Measurements from ENCODE around the gene FOSL2. TPM values are rescaled to one million over a fixed set of nuclear protein-coding genes. Genes with fewer than 3 reads are reported as not detected.

Gene FOSL2
- total RNA-seq, 3 donors from 2014 or later, result 106 to 116 (median 116) TPM

GRCh38 chr2:28430377-28430765 is 37.7 kb downstream of the FOSL2 start:
- Histone ChIP-seq H3K36me3 (no peaks in the 10 kb centered on the region), H3K4me3 (no peak overlapping the region), H3K4me1 (no peaks in the 10 kb centered on the region), H3K27ac (no peak overlapping the region), H3K9me3 (no peaks in the 10 kb centered on the region), H3K27me3 (no peaks in the 10 kb centered on the region)
- intact Hi-C loops (cut with DNase I; ENCODE audit: low total_unique reads), result no loop called here
- TF ChIP-seq CTCF (IDR thresholded peaks at IDR 0.05) (no peak), POLR2AphosphoS5 (IDR thresholded peaks at IDR 0.05) (no peak), POLR2A (IDR thresholded peaks at IDR 0.05) (no peak)
- no peak for DNase-seq (ENCODE audit: low spot score in 2 of 2)

- no peaks in the 10 kb centered on the region for H3K27me3 ChIP-seq
- no peaks in the 10 kb centered on the region for H3K9me3 ChIP-seq
- intact Hi-C loops (cut with DNase I; ENCODE audit: low total_unique reads), result no loop called here
- H3K4me1 ChIP-seq, result peaks cover 0 to 2% of the 10 kb centered on the region in 2 donors
- no peak overlapping the region for H3K4me3 ChIP-seq
- DNase-seq (ENCODE audit: low spot score in 2 of 2), result no peak
- H3K36me3 ChIP-seq, result no peaks in the 10 kb centered on the region
- H3K27ac ChIP-seq, result no peak overlapping the region
- no peak for TF ChIP-seq CTCF (IDR thresholded peaks at IDR 0.05)
- TF ChIP-seq POLR2A (IDR thresholded peaks at IDR 0.05), result no peak
- no peak for TF ChIP-seq POLR2AphosphoS5 (IDR thresholded peaks at IDR 0.05)
Observed at GRCh38 chr2:28430788-28431418, 38.2 kb downstream of the FOSL2 start.

GRCh38 chr2:28431741-28432140 is 39.1 kb downstream of the FOSL2 start:
- no peaks in the 10 kb centered on the region for H3K36me3 ChIP-seq
- no peak overlapping the region for H3K27ac ChIP-seq
- intact Hi-C loops (cut with DNase I; ENCODE audit: low total_unique reads), result no loop called here
- H3K4me3 ChIP-seq, result no peak overlapping the region
- H3K27me3 ChIP-seq, result no peaks in the 10 kb centered on the region
- DNase-seq (ENCODE audit: low spot score in 2 of 2), result no peak
- H3K4me1 ChIP-seq, result peaks cover 0 to 5% of the 10 kb centered on the region in 2 donors
- no peak for TF ChIP-seq POLR2A (IDR thresholded peaks at IDR 0.05)
- TF ChIP-seq CTCF (IDR thresholded peaks at IDR 0.05), result no peak
- TF ChIP-seq POLR2AphosphoS5 (IDR thresholded peaks at IDR 0.05), result no peak
- H3K9me3 ChIP-seq, result no peaks in the 10 kb centered on the region

- H3K9me3 ChIP-seq, result no peaks in the 10 kb centered on the region
- no peaks in the 10 kb centered on the region for H3K27me3 ChIP-seq
- H3K36me3 ChIP-seq, result no peaks in the 10 kb centered on the region
- no peak for TF ChIP-seq CTCF (IDR thresholded peaks at IDR 0.05)
- TF ChIP-seq POLR2AphosphoS5 (IDR thresholded peaks at IDR 0.05), result no peak
- no peak for TF ChIP-seq POLR2A (IDR thresholded peaks at IDR 0.05)
- peaks cover 4 to 5% of the 10 kb centered on the region in 2 donors for H3K4me1 ChIP-seq
- H3K4me3 ChIP-seq, result no peak overlapping the region
- intact Hi-C loops (cut with DNase I; ENCODE audit: low total_unique reads), result no loop called here
- no peak for DNase-seq (ENCODE audit: low spot score in 2 of 2)
- H3K27ac ChIP-seq, result no peak overlapping the region
Observed at GRCh38 chr2:28432362-28432761, 39.7 kb downstream of the FOSL2 start.

- Histone ChIP-seq H3K36me3 (no peaks in the 10 kb centered on the region), H3K4me3 (no peak overlapping the region), H3K27ac (no peak overlapping the region), H3K9me3 (no peaks in the 10 kb centered on the region), H3K27me3 (no peaks in the 10 kb centered on the region), H3K4me1 (peaks cover 5 to 9% of the 10 kb centered on the region in 2 donors)
- TF ChIP-seq CTCF (IDR thresholded peaks at IDR 0.05) (no peak), POLR2AphosphoS5 (IDR thresholded peaks at IDR 0.05) (no peak), POLR2A (IDR thresholded peaks at IDR 0.05) (no peak)
- no peak for DNase-seq (ENCODE audit: low spot score in 2 of 2)
- intact Hi-C loops (cut with DNase I; ENCODE audit: low total_unique reads), result no loop called here
Observed at GRCh38 chr2:28433215-28433614, 40.6 kb downstream of the FOSL2 start.

Data from breast epithelium (tissue), 4 donors.